22Rv1 (cell line): ENCODE measurements around the gene MEF2C.

Experiments used
- ZFX ChIP-seq: fragments of 450-650 bp; IDR thresholded peaks from 2 replicates; pipeline ENCODE4 v1.6.1; 2017; ENCODE audit warnings: antibody characterized with exemption, borderline replicate concordance
- TF ChIP-seq, protein P1 (sequence below): fragments of 450-650 bp; IDR thresholded peaks from 2 replicates; pipeline ENCODE4 v1.5.1; 2017; ENCODE audit warnings: mild to moderate bottlenecking

DNA sequence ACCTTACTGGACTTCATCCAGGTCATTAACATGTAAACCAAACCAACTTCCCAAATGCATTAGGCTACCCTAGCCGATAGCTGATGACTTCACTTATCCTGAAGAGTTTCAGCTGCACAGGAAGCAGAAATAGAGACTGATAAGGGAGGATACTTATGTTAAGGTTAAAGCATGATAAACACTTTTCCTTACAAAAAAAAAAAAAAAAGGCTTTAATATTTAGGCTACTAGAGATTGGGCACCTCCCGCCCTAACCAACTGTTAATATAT is 1.6 kb upstream of the MEF2C start:
- TF ChIP-seq, protein P1, sequence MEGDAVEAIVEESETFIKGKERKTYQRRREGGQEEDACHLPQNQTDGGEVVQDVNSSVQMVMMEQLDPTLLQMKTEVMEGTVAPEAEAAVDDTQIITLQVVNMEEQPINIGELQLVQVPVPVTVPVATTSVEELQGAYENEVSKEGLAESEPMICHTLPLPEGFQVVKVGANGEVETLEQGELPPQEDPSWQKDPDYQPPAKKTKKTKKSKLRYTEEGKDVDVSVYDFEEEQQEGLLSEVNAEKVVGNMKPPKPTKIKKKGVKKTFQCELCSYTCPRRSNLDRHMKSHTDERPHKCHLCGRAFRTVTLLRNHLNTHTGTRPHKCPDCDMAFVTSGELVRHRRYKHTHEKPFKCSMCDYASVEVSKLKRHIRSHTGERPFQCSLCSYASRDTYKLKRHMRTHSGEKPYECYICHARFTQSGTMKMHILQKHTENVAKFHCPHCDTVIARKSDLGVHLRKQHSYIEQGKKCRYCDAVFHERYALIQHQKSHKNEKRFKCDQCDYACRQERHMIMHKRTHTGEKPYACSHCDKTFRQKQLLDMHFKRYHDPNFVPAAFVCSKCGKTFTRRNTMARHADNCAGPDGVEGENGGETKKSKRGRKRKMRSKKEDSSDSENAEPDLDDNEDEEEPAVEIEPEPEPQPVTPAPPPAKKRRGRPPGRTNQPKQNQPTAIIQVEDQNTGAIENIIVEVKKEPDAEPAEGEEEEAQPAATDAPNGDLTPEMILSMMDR: no peak
- no peak for TF ChIP-seq ZFX
